SK-N-SH treated with all-trans-retinoic acid at 6 μM for 48 hours (cell line): ENCODE data around the gene WNK2.
"Not testable (repeated sequence)": the region's sequence is repeated elsewhere in the genome, so short reads cannot be mapped to it uniquely, and the experiment has no call there.

ENCODE experiments used
- ATAC-seq: fragments of 200-7000 bp; cut with Tn5 transposase; 3 replicates; pipeline ENCODE4 v1.9.1; 2020; ENCODE audit warnings: mild to moderate bottlenecking, moderate library complexity
- ARNTL ChIP-seq: fragments of 450-650 bp; formaldehyde crosslinking; IDR thresholded peaks from 2 replicates; pipeline ENCODE4 v1.5.0; 2020; ENCODE audit warnings: low read depth, mild to moderate bottlenecking, moderate library complexity, borderline replicate concordance
- BACH2 ChIP-seq: fragments of 250-450 bp; sonication (Bioruptor Pico); IDR thresholded peaks from 2 replicates; pipeline ENCODE4 v1.9.0; 2021; ENCODE audit warnings: mild to moderate bottlenecking, borderline replicate concordance
- CSDC2 ChIP-seq: fragments of 250-450 bp; sonication (Bioruptor Pico); IDR thresholded peaks from 2 replicates; pipeline ENCODE4 v1.5.0; 2020; ENCODE audit warnings: mild to moderate bottlenecking, moderate library complexity
- ESRRG ChIP-seq: fragments of 250-450 bp; sonication (Bioruptor Pico); IDR thresholded peaks from 2 replicates; pipeline ENCODE4 v1.6.1; 2021; ENCODE audit warnings: mild to moderate bottlenecking
- GLIS3 ChIP-seq: fragments of 250-450 bp; sonication (Bioruptor Pico); IDR thresholded peaks from 2 replicates; pipeline ENCODE4 v1.5.0; 2020; ENCODE audit warnings: mild to moderate bottlenecking, moderate library complexity
- ISL1 ChIP-seq: fragments of 250-450 bp; sonication (Bioruptor Pico); IDR thresholded peaks from 2 replicates; pipeline ENCODE4 v2.1.2; 2022; ENCODE audit warnings: mild to moderate bottlenecking, moderate library complexity
- OSR1 ChIP-seq: fragments of 250-450 bp; sonication (Bioruptor Pico); IDR thresholded peaks from 2 replicates; pipeline ENCODE4 v1.8.0; 2022; ENCODE audit warnings: moderate library complexity, mild to moderate bottlenecking, inconsistent platforms
- PATZ1 ChIP-seq: fragments of 250-450 bp; sonication (Bioruptor Pico); IDR thresholded peaks from 2 replicates; pipeline ENCODE4 v1.8.0; 2020; ENCODE audit warnings: mild to moderate bottlenecking, moderate library complexity, borderline replicate concordance
- POU6F1 ChIP-seq: fragments of 250-450 bp; sonication (Bioruptor Pico); IDR thresholded peaks from 2 replicates; pipeline ENCODE4 v1.8.0; 2021; ENCODE audit warnings: low read depth, mild to moderate bottlenecking, moderate library complexity, borderline replicate concordance
- PPARA ChIP-seq: fragments of 250-450 bp; sonication (Bioruptor Pico); IDR thresholded peaks from 2 replicates; pipeline ENCODE4 v1.5.0; 2020; ENCODE audit warnings: mild to moderate bottlenecking, borderline replicate concordance
- RARB ChIP-seq: fragments of 250-450 bp; sonication (Bioruptor Pico); IDR thresholded peaks from 2 replicates; pipeline ENCODE4 v1.8.0; 2021; ENCODE audit warnings: mild to moderate bottlenecking, moderate library complexity
- SNAI2 ChIP-seq: fragments of 250-450 bp; sonication (Bioruptor Pico); IDR thresholded peaks from 2 replicates; pipeline ENCODE4 v1.5.0; 2020; ENCODE audit warnings: mild to moderate bottlenecking, moderate library complexity
- ZC3H10 ChIP-seq: fragments of 250-450 bp; sonication (Bioruptor Pico); IDR thresholded peaks from 2 replicates; pipeline ENCODE4 v1.5.1; 2021; ENCODE audit warnings: mild to moderate bottlenecking, moderate library complexity
- ZFP3 ChIP-seq: fragments of 250-450 bp; sonication (Bioruptor Pico); IDR thresholded peaks from 2 replicates; pipeline ENCODE4 v1.5.0; 2020; ENCODE audit warnings: mild to moderate bottlenecking, moderate library complexity
- ZFP30 ChIP-seq: fragments of 450-650 bp; formaldehyde crosslinking; IDR thresholded peaks from 2 replicates; pipeline ENCODE4 v1.5.0; 2022; ENCODE audit warnings: mild to moderate bottlenecking, moderate library complexity
- ZNF565 ChIP-seq: fragments of 450-650 bp; formaldehyde crosslinking; conservative IDR thresholded peaks from 2 replicates; pipeline ENCODE4 v1.5.0; 2020; ENCODE audit warnings: low read depth, mild to moderate bottlenecking, moderate library complexity
- ZNF70 ChIP-seq: fragments of 450-650 bp; formaldehyde crosslinking; IDR thresholded peaks from 2 replicates; pipeline ENCODE4 v1.5.0; 2020; ENCODE audit warnings: mild to moderate bottlenecking, moderate library complexity
- ZNF8 ChIP-seq: fragments of 450-650 bp; formaldehyde crosslinking; IDR thresholded peaks from 2 replicates; pipeline ENCODE4 v1.5.0; 2020; ENCODE audit warnings: mild to moderate bottlenecking, moderate library complexity
- TF ChIP-seq, protein P1 (sequence below): fragments of 250-450 bp; sonication (Bioruptor Pico); IDR thresholded peaks from 2 replicates; pipeline ENCODE4 v1.5.0; 2020; ENCODE audit warnings: mild to moderate bottlenecking, moderate library complexity
- TF ChIP-seq, protein P2 (sequence below): fragments of 250-450 bp; sonication (Bioruptor Pico); IDR thresholded peaks from 2 replicates; pipeline ENCODE4 v1.5.1; 2021; ENCODE audit warnings: mild to moderate bottlenecking, moderate library complexity
- TF ChIP-seq, protein P3 (sequence below): fragments of 250-450 bp; sonication (Bioruptor Pico); IDR thresholded peaks from 2 replicates; pipeline ENCODE4 v1.5.1; 2020; ENCODE audit warnings: low read depth, mild to moderate bottlenecking, moderate library complexity

WNK2 gene

DNA sequence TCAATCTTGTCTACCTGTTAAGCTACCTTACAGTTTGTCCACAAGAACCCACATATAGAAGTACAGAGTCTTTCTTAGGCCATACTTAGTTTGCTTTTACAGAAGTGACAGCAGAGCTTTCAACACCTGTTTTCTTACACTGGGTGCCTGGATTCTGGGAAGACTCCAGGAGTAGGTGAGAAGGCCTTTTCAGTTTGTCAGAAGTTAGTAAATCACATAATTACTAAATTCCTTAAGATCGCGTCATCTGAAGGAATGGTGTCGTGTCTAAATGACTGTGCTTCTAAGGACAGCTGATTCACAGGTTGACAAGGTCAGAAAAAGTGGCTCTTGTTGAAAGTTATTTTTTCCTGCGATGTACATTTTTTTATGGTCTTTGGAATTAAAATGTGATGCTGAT, 170.5 kb downstream of the WNK2 start:
- no peak for TF ChIP-seq RARB (CRISPR knock-in tag)
- TF ChIP-seq OSR1 (CRISPR knock-in tag) = no peak
- no peak for TF ChIP-seq PPARA (CRISPR knock-in tag)
- no peak for TF ChIP-seq ESRRG (CRISPR knock-in tag)
- TF ChIP-seq ZNF565 (CRISPR knock-in tag) = no peak
- no peak for TF ChIP-seq ZNF70 (CRISPR knock-in tag)
- TF ChIP-seq, protein P1, sequence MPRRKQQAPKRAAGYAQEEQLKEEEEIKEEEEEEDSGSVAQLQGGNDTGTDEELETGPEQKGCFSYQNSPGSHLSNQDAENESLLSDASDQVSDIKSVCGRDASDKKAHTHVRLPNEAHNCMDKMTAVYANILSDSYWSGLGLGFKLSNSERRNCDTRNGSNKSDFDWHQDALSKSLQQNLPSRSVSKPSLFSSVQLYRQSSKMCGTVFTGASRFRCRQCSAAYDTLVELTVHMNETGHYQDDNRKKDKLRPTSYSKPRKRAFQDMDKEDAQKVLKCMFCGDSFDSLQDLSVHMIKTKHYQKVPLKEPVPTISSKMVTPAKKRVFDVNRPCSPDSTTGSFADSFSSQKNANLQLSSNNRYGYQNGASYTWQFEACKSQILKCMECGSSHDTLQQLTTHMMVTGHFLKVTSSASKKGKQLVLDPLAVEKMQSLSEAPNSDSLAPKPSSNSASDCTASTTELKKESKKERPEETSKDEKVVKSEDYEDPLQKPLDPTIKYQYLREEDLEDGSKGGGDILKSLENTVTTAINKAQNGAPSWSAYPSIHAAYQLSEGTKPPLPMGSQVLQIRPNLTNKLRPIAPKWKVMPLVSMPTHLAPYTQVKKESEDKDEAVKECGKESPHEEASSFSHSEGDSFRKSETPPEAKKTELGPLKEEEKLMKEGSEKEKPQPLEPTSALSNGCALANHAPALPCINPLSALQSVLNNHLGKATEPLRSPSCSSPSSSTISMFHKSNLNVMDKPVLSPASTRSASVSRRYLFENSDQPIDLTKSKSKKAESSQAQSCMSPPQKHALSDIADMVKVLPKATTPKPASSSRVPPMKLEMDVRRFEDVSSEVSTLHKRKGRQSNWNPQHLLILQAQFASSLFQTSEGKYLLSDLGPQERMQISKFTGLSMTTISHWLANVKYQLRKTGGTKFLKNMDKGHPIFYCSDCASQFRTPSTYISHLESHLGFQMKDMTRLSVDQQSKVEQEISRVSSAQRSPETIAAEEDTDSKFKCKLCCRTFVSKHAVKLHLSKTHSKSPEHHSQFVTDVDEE (CRISPR knock-in tag) = no peak
- no peak for TF ChIP-seq PATZ1 (CRISPR knock-in tag)
- TF ChIP-seq, protein P2, sequence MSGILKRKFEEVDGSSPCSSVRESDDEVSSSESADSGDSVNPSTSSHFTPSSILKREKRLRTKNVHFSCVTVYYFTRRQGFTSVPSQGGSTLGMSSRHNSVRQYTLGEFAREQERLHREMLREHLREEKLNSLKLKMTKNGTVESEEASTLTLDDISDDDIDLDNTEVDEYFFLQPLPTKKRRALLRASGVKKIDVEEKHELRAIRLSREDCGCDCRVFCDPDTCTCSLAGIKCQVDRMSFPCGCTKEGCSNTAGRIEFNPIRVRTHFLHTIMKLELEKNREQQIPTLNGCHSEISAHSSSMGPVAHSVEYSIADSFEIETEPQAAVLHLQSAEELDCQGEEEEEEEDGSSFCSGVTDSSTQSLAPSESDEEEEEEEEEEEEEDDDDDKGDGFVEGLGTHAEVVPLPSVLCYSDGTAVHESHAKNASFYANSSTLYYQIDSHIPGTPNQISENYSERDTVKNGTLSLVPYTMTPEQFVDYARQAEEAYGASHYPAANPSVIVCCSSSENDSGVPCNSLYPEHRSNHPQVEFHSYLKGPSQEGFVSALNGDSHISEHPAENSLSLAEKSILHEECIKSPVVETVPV (CRISPR knock-in tag) = no peak
- TF ChIP-seq, protein P3, sequence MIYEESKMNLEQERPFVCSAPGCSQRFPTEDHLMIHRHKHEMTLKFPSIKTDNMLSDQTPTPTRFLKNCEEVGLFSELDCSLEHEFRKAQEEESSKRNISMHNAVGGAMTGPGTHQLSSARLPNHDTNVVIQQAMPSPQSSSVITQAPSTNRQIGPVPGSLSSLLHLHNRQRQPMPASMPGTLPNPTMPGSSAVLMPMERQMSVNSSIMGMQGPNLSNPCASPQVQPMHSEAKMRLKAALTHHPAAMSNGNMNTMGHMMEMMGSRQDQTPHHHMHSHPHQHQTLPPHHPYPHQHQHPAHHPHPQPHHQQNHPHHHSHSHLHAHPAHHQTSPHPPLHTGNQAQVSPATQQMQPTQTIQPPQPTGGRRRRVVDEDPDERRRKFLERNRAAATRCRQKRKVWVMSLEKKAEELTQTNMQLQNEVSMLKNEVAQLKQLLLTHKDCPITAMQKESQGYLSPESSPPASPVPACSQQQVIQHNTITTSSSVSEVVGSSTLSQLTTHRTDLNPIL (CRISPR knock-in tag) = no peak
- TF ChIP-seq ARNTL = no peak
- no peak for TF ChIP-seq ZFP3
- no peak for TF ChIP-seq ISL1 (CRISPR knock-in tag)
- no peak for TF ChIP-seq BACH2
- no peak for TF ChIP-seq GLIS3 (CRISPR knock-in tag)
- no peak for ATAC-seq

- no peak for ATAC-seq
Measured at GRCh38 chr9:93355827-93356226, 171.9 kb downstream of the WNK2 start.

GRCh38 chr9:93357649-93358048, 173.7 kb downstream of the WNK2 start:
- no peak for ATAC-seq
- TF ChIP-seq GLIS3 (CRISPR knock-in tag) (no peak), ZNF8 (CRISPR knock-in tag) (no peak), ZFP30 (CRISPR knock-in tag) (no peak), BACH2 (no peak), POU6F1 (CRISPR knock-in tag) (no peak), ARNTL (no peak), SNAI2 (CRISPR knock-in tag) (no peak), ZC3H10 (CRISPR knock-in tag) (no peak), ZFP3 (no peak), RARB (CRISPR knock-in tag) (no peak), ESRRG (CRISPR knock-in tag) (no peak), ISL1 (CRISPR knock-in tag) (no peak)
- TF ChIP-seq, protein P3 (CRISPR knock-in tag) = no peak

More at GRCh38 chr9:93355827-93356226, 171.9 kb downstream of the WNK2 start:
- TF ChIP-seq RARB (CRISPR knock-in tag) (no peak), ZNF565 (CRISPR knock-in tag) (no peak), ZNF8 (CRISPR knock-in tag) (no peak), CSDC2 (CRISPR knock-in tag) (no peak), POU6F1 (CRISPR knock-in tag) (no peak), ZFP30 (CRISPR knock-in tag) (no peak)
- TF ChIP-seq, protein P3 (CRISPR knock-in tag) = no peak

DNA sequence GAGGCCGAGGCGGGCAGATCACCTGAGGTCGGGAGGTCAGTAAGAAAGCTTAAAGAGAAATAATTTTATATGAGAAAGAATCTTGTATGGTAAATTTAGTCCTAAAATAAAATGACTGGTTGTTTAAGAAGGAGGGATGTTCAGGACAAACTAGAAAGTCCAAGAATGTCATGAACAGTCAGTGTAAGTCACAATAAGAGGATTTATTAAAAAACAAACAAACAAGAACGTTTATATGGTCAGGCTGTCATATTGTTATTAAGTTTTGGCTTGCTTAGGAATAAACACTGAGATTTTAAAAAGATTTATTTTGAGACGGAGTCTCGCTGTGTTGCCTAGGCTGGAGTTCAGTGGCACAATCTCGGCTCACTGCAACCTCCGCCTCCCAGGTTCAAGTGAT, 176.0 kb downstream of the WNK2 start:
- ATAC-seq = not testable (repeated sequence)
